ENCODE data around the gene NME5. TPM values are rescaled to one million over a fixed set of nuclear protein-coding genes. Genes with fewer than 3 reads are reported as not detected.

NME5 gene
- total and polyA plus RNA-seq, 9 of the 15 experiments (the other 6 are each of a cell fraction or from before 2014, with no cell fraction given) = not detected

- TF ChIP-seq, protein P1, sequence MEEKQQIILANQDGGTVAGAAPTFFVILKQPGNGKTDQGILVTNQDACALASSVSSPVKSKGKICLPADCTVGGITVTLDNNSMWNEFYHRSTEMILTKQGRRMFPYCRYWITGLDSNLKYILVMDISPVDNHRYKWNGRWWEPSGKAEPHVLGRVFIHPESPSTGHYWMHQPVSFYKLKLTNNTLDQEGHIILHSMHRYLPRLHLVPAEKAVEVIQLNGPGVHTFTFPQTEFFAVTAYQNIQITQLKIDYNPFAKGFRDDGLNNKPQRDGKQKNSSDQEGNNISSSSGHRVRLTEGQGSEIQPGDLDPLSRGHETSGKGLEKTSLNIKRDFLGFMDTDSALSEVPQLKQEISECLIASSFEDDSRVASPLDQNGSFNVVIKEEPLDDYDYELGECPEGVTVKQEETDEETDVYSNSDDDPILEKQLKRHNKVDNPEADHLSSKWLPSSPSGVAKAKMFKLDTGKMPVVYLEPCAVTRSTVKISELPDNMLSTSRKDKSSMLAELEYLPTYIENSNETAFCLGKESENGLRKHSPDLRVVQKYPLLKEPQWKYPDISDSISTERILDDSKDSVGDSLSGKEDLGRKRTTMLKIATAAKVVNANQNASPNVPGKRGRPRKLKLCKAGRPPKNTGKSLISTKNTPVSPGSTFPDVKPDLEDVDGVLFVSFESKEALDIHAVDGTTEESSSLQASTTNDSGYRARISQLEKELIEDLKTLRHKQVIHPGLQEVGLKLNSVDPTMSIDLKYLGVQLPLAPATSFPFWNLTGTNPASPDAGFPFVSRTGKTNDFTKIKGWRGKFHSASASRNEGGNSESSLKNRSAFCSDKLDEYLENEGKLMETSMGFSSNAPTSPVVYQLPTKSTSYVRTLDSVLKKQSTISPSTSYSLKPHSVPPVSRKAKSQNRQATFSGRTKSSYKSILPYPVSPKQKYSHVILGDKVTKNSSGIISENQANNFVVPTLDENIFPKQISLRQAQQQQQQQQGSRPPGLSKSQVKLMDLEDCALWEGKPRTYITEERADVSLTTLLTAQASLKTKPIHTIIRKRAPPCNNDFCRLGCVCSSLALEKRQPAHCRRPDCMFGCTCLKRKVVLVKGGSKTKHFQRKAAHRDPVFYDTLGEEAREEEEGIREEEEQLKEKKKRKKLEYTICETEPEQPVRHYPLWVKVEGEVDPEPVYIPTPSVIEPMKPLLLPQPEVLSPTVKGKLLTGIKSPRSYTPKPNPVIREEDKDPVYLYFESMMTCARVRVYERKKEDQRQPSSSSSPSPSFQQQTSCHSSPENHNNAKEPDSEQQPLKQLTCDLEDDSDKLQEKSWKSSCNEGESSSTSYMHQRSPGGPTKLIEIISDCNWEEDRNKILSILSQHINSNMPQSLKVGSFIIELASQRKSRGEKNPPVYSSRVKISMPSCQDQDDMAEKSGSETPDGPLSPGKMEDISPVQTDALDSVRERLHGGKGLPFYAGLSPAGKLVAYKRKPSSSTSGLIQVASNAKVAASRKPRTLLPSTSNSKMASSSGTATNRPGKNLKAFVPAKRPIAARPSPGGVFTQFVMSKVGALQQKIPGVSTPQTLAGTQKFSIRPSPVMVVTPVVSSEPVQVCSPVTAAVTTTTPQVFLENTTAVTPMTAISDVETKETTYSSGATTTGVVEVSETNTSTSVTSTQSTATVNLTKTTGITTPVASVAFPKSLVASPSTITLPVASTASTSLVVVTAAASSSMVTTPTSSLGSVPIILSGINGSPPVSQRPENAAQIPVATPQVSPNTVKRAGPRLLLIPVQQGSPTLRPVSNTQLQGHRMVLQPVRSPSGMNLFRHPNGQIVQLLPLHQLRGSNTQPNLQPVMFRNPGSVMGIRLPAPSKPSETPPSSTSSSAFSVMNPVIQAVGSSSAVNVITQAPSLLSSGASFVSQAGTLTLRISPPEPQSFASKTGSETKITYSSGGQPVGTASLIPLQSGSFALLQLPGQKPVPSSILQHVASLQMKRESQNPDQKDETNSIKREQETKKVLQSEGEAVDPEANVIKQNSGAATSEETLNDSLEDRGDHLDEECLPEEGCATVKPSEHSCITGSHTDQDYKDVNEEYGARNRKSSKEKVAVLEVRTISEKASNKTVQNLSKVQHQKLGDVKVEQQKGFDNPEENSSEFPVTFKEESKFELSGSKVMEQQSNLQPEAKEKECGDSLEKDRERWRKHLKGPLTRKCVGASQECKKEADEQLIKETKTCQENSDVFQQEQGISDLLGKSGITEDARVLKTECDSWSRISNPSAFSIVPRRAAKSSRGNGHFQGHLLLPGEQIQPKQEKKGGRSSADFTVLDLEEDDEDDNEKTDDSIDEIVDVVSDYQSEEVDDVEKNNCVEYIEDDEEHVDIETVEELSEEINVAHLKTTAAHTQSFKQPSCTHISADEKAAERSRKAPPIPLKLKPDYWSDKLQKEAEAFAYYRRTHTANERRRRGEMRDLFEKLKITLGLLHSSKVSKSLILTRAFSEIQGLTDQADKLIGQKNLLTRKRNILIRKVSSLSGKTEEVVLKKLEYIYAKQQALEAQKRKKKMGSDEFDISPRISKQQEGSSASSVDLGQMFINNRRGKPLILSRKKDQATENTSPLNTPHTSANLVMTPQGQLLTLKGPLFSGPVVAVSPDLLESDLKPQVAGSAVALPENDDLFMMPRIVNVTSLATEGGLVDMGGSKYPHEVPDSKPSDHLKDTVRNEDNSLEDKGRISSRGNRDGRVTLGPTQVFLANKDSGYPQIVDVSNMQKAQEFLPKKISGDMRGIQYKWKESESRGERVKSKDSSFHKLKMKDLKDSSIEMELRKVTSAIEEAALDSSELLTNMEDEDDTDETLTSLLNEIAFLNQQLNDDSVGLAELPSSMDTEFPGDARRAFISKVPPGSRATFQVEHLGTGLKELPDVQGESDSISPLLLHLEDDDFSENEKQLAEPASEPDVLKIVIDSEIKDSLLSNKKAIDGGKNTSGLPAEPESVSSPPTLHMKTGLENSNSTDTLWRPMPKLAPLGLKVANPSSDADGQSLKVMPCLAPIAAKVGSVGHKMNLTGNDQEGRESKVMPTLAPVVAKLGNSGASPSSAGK (IDR thresholded peaks at IDR 0.05) = peak; percentile 70; the same call in 1 of the 2 replicates
- TF ChIP-seq ZBTB2 (IDR thresholded peaks at IDR 0.05) (no peak), SP1 (CRISPR knock-in tag; IDR thresholded peaks at IDR 0.05) (peak; percentile 86; the same call in 1 of the 2 replicates), MCM3 (IDR thresholded peaks at IDR 0.05) (no peak), FOXM1 (IDR thresholded peaks at IDR 0.05; ENCODE audit: low read depth) (peak; percentile 100), FOXM1 (CRISPR knock-in tag; IDR thresholded peaks at IDR 0.05; ENCODE audit: low read depth) (peak; percentile 99; the same call in 1 of the 2 replicates), ZBTB43 (CRISPR knock-in tag; IDR thresholded peaks at IDR 0.05) (peak; percentile 79; the same call in 1 of the 2 replicates), MCM2 (IDR thresholded peaks at IDR 0.05; ENCODE audit: low read depth) (no peak), DPF2 (IDR thresholded peaks at IDR 0.05) (no peak), MYC (IDR thresholded peaks at IDR 0.05; ENCODE audit: low read depth, low read length) (peak; percentile 91), MYC (CRISPR knock-in tag; IDR thresholded peaks at IDR 0.05; ENCODE audit: borderline replicate concordance, low read depth) (no peak), NRF1 (conservative IDR thresholded peaks at IDR 0.05 in 1 of 2, IDR thresholded peaks at IDR 0.05 in 1 of 2) (peak; percentile 59 to 66; a peak in 3 of 4 replicates), ZNF717 (CRISPR knock-in tag; IDR thresholded peaks at IDR 0.05) (no peak), ZNF444 (CRISPR knock-in tag; IDR thresholded peaks at IDR 0.05) (no peak), RBM22 (IDR thresholded peaks at IDR 0.05; ENCODE audit: low read depth, low read length, poor library complexity, severe bottlenecking) (no peak)
Measured at GRCh38 chr5:138178516-138179276, 39.5 kb upstream of the NME5 start, which contains the start of the genes BRD8 and KIF20A (continued).
